Activated CD4-positive, alpha-beta T cell treated with anti-CD3 and anti-CD28 coated beads, Interleukin-2, amount 10 ng/mL, durations not matched to agents 7 days and 5 days (primary cell): Measurements from ENCODE around the gene RPL22L1. TPM values are rescaled to one million over a fixed set of nuclear protein-coding genes. Genes with fewer than 3 reads are reported as not detected.

Source experiments
- CTCF ChIA-PET: fragments of 350-600 bp; sonication (Branson Sonifier 250); formaldehyde crosslinking; loops from one replicate; lab custom pipeline; 2021; ENCODE audit warnings: antibody characterized with exemption; lab: Charles Lee
- POLR2A ChIA-PET: fragments of 350-600 bp; sonication (Branson Sonifier 250); formaldehyde crosslinking; loops from one replicate; lab custom pipeline; 2021; ENCODE audit warnings: antibody characterized with exemption; lab: Charles Lee
- DNase-seq: peaks from one replicate; pipeline ENCODE4 v3.0.0-alpha.2; 2020
- H3K27ac Mint-ChIP-seq: one replicate; pipeline ENCODE4 v1.8.0; 2021; ENCODE audit warnings: mild to moderate bottlenecking, moderate library complexity, mixed read lengths
- H3K27me3 Mint-ChIP-seq: one replicate; pipeline ENCODE4 v1.8.0; 2021; ENCODE audit warnings: mixed read lengths
- H3K36me3 Mint-ChIP-seq: one replicate; pipeline ENCODE4 v1.8.0; 2021; ENCODE audit warnings: low read depth, mixed read lengths
- H3K4me1 Mint-ChIP-seq: one replicate; pipeline ENCODE4 v1.8.0; 2021; ENCODE audit warnings: mixed read lengths
- H3K4me3 Mint-ChIP-seq: one replicate; pipeline ENCODE4 v1.8.0; 2021; ENCODE audit warnings: mild to moderate bottlenecking, moderate library complexity, mixed read lengths
- H3K9me3 Mint-ChIP-seq: one replicate; pipeline ENCODE4 v1.8.0; 2021; ENCODE audit warnings: mixed read lengths
- total RNA-seq, 2 experiments: library from RNA; stranded (reverse); gene quantifications; one replicate each; pipeline ENCODE4 v1.2.3, GENCODE V29; 2021

RPL22L1 gene
- total RNA-seq, 2 experiments from 2014 or later, result 42.4 to 58.5 TPM

- peaks cover 27% of the 10 kb centered on the region for H3K4me1 Mint-ChIP-seq
- H3K9me3 Mint-ChIP-seq, result peaks cover 2% of the 10 kb centered on the region
- no peaks in the 10 kb centered on the region for H3K27me3 Mint-ChIP-seq
- no peak for DNase-seq
- ChIA-PET CTCF (interaction anchor here (0.7 to 2.0 kb wide), 4 partner anchors 57 to 353 kb away, joined by 3 to 6 read pairs (median 4); no protein-coding TSS in a partner anchor), POLR2A (no interaction called here)
- peaks cover 39% of the 10 kb centered on the region for H3K36me3 Mint-ChIP-seq
- H3K27ac Mint-ChIP-seq, result peak overlapping the region; percentile 96
- peak overlapping the region; percentile 88 for H3K4me3 Mint-ChIP-seq
Observed at GRCh38 chr3:170868577-170869238, 1.3 kb downstream of the RPL22L1 start.

- ChIA-PET POLR2A (no interaction called here), CTCF (no interaction called here)
- H3K36me3 Mint-ChIP-seq, result peaks cover 39% of the 10 kb centered on the region
- H3K27me3 Mint-ChIP-seq, result no peaks in the 10 kb centered on the region
- H3K4me1 Mint-ChIP-seq, result peaks cover 27% of the 10 kb centered on the region
- peaks cover 2% of the 10 kb centered on the region for H3K9me3 Mint-ChIP-seq
- peak overlapping the region; percentile 2 for H3K4me3 Mint-ChIP-seq
- H3K27ac Mint-ChIP-seq, result peak overlapping the region; percentile 34
- DNase-seq, result no peak
Observed at GRCh38 chr3:170867143-170867937, 2.7 kb downstream of the RPL22L1 start.

- Mint-ChIP-seq H3K27me3 (no peaks in the 10 kb centered on the region), H3K9me3 (no peaks in the 10 kb centered on the region), H3K27ac (no peak overlapping the region), H3K4me1 (peaks cover 27% of the 10 kb centered on the region), H3K4me3 (no peak overlapping the region), H3K36me3 (peaks cover 39% of the 10 kb centered on the region)
- ChIA-PET POLR2A (interaction anchor here (0.9 kb wide), 1 partner anchor 9 kb away, joined by 5 read pairs; no protein-coding TSS in a partner anchor), CTCF (interaction anchor here (0.6 kb wide), 1 partner anchor 768 kb away, joined by 4 read pairs; no protein-coding TSS in a partner anchor)
- no peak for DNase-seq
Observed at GRCh38 chr3:170866499-170866898, 3.5 kb downstream of the RPL22L1 start.

- H3K4me1 Mint-ChIP-seq, result peaks cover 17% of the 10 kb centered on the region
- H3K27me3 Mint-ChIP-seq, result no peaks in the 10 kb centered on the region
- ChIA-PET CTCF (interaction anchor here (1.0 kb wide), 1 partner anchor 148 kb away, joined by 3 read pairs; no protein-coding TSS in a partner anchor), POLR2A (interaction anchor here (0.6 kb wide), 1 partner anchor 700 kb away, joined by 3 read pairs; no protein-coding TSS in a partner anchor)
- no peaks in the 10 kb centered on the region for H3K9me3 Mint-ChIP-seq
- H3K27ac Mint-ChIP-seq, result no peak overlapping the region
- peaks cover 37% of the 10 kb centered on the region for H3K36me3 Mint-ChIP-seq
- no peak for DNase-seq
- H3K4me3 Mint-ChIP-seq, result no peak overlapping the region
Observed at GRCh38 chr3:170865209-170866094, 4.5 kb downstream of the RPL22L1 start.

GRCh38 chr3:170864525-170865208 is 5.3 kb downstream of the RPL22L1 start:
- Mint-ChIP-seq H3K36me3 (peaks cover 34% of the 10 kb centered on the region), H3K9me3 (no peaks in the 10 kb centered on the region), H3K27me3 (no peaks in the 10 kb centered on the region), H3K4me1 (peaks cover 13% of the 10 kb centered on the region), H3K4me3 (no peak overlapping the region), H3K27ac (no peak overlapping the region)
- ChIA-PET POLR2A (no interaction called here), CTCF (interaction anchor here (1.0 to 1.2 kb wide), 3 partner anchors 9 to 147 kb away, joined by 3 read pairs; no protein-coding TSS in a partner anchor)
- DNase-seq, result no peak

GRCh38 chr3:170863816-170864215 is 6.2 kb downstream of the RPL22L1 start:
- H3K36me3 Mint-ChIP-seq, result peaks cover 28% of the 10 kb centered on the region
- H3K9me3 Mint-ChIP-seq, result no peaks in the 10 kb centered on the region
- ChIA-PET POLR2A (no interaction called here), CTCF (interaction anchor here (1.0 to 1.2 kb wide), 2 partner anchors 9 to 11 kb away, joined by 3 read pairs; no protein-coding TSS in a partner anchor)
- no peaks in the 10 kb centered on the region for H3K27me3 Mint-ChIP-seq
- peaks cover 13% of the 10 kb centered on the region for H3K4me1 Mint-ChIP-seq
- no peak overlapping the region for H3K4me3 Mint-ChIP-seq
- DNase-seq, result no peak
- H3K27ac Mint-ChIP-seq, result no peak overlapping the region

- Mint-ChIP-seq H3K36me3 (peaks cover 26% of the 10 kb centered on the region), H3K27ac (no peak overlapping the region), H3K27me3 (no peaks in the 10 kb centered on the region), H3K4me1 (peaks cover 9% of the 10 kb centered on the region), H3K4me3 (no peak overlapping the region), H3K9me3 (no peaks in the 10 kb centered on the region)
- DNase-seq, result no peak
- POLR2A ChIA-PET, result no interaction called here
- CTCF ChIA-PET, result interaction anchor here (1.8 kb wide), 1 partner anchor 449 kb away, joined by 4 read pairs; no protein-coding TSS in a partner anchor
Observed at GRCh38 chr3:170862618-170863374, 7.2 kb downstream of the RPL22L1 start.

GRCh38 chr3:170858599-170858998 is 11.4 kb downstream of the RPL22L1 start:
- CTCF ChIA-PET, result no interaction called here
- Mint-ChIP-seq H3K27ac (no peak overlapping the region), H3K4me3 (no peak overlapping the region), H3K9me3 (no peaks in the 10 kb centered on the region), H3K36me3 (no peaks in the 10 kb centered on the region), H3K27me3 (no peaks in the 10 kb centered on the region), H3K4me1 (no peaks in the 10 kb centered on the region)
- DNase-seq, result no peak
- POLR2A ChIA-PET, result no interaction called here

GRCh38 chr3:170852324-170852723 is 17.7 kb downstream of the RPL22L1 start:
- DNase-seq, result no peak
- Mint-ChIP-seq H3K9me3 (no peaks in the 10 kb centered on the region), H3K27ac (no peak overlapping the region), H3K27me3 (peaks cover 16% of the 10 kb centered on the region), H3K4me3 (no peak overlapping the region), H3K4me1 (no peaks in the 10 kb centered on the region), H3K36me3 (no peaks in the 10 kb centered on the region)
- ChIA-PET CTCF (interaction anchor here (1.2 kb wide), 1 partner anchor 12 kb away, joined by 3 read pairs; no protein-coding TSS in a partner anchor), POLR2A (no interaction called here)

GRCh38 chr3:170848292-170848917 is 21.6 kb downstream of the RPL22L1 start:
- Mint-ChIP-seq H3K36me3 (no peaks in the 10 kb centered on the region), H3K4me1 (no peaks in the 10 kb centered on the region)

GRCh38 chr3:170844377-170844776 is 25.6 kb downstream of the RPL22L1 start:
- Mint-ChIP-seq H3K27me3 (peaks cover 24% of the 10 kb centered on the region), H3K4me3 (no peak overlapping the region), H3K27ac (no peak overlapping the region), H3K4me1 (no peaks in the 10 kb centered on the region), H3K9me3 (no peaks in the 10 kb centered on the region), H3K36me3 (no peaks in the 10 kb centered on the region)
- no peak for DNase-seq
- ChIA-PET POLR2A (no interaction called here), CTCF (no interaction called here)

More at GRCh38 chr3:170848292-170848917, 21.6 kb downstream of the RPL22L1 start:
- H3K9me3 Mint-ChIP-seq, result no peaks in the 10 kb centered on the region
- no peak overlapping the region for H3K27ac Mint-ChIP-seq
- DNase-seq, result no peak
- peaks cover 21% of the 10 kb centered on the region for H3K27me3 Mint-ChIP-seq
- ChIA-PET POLR2A (no interaction called here), CTCF (no interaction called here)
- no peak overlapping the region for H3K4me3 Mint-ChIP-seq
